ENCODE data around the gene ZBTB17. TPM values are rescaled to one million over a fixed set of nuclear protein-coding genes. Genes with fewer than 3 reads are reported as not detected.

ZBTB17 gene
- total and polyA plus RNA-seq, 2 experiments from 2014 or later = 21.9 to 26.6 TPM

GRCh38 chr1:15943328-15943991, 32.4 kb downstream of the ZBTB17 start:
- Histone ChIP-seq H3K4me2 (no peak overlapping the region), H2AFZ (no peak overlapping the region), H3K27me3 (ENCODE audit: insufficient read depth) (no peaks in the 10 kb centered on the region), H3F3A (replicated peaks; ENCODE audit: low read depth) (no peaks in the 10 kb centered on the region), H3K4me3 (no peak overlapping the region), H4K20me1 (replicated peaks; ENCODE audit: insufficient read depth) (no peaks in the 10 kb centered on the region; the same call in 1 of the 2 replicates), H3K4me1 (ENCODE audit: insufficient read depth) (peaks cover 2% of the 10 kb centered on the region; the same call in 1 of the 2 replicates), H3K9me2 (ENCODE audit: insufficient read depth) (no peaks in the 10 kb centered on the region), H3K79me2 (replicated peaks; ENCODE audit: insufficient read depth) (peaks cover under 1% of the 10 kb centered on the region; the same call in 1 of the 2 replicates), H3K27ac (ENCODE audit: low read depth) (no peak overlapping the region), H3K36me3 (ENCODE audit: insufficient read depth) (peaks cover 9% of the 10 kb centered on the region)
- H3K4me3 Mint-ChIP-seq = no peak overlapping the region
- H3K27me3 Mint-ChIP-seq (ENCODE audit: insufficient read depth, low read depth, poor library complexity) = peaks cover 12% of the 10 kb centered on the region
- no peak for TF ChIP-seq JUNB (IDR thresholded peaks at IDR 0.05; ENCODE audit: unreplicated experiment)
- no peak for TF ChIP-seq ZNF331 (CRISPR knock-in tag; IDR thresholded peaks at IDR 0.05; ENCODE audit: low read depth)
- TF ChIP-seq, protein P1, sequence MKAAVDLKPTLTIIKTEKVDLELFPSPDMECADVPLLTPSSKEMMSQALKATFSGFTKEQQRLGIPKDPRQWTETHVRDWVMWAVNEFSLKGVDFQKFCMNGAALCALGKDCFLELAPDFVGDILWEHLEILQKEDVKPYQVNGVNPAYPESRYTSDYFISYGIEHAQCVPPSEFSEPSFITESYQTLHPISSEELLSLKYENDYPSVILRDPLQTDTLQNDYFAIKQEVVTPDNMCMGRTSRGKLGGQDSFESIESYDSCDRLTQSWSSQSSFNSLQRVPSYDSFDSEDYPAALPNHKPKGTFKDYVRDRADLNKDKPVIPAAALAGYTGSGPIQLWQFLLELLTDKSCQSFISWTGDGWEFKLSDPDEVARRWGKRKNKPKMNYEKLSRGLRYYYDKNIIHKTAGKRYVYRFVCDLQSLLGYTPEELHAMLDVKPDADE (IDR thresholded peaks at IDR 0.05) = no peak
- H3K4me1 Mint-ChIP-seq = peaks cover 9% of the 10 kb centered on the region
- DNase-seq (ENCODE audit: low spot score) (no peak), ATAC-seq (no peak)
- peaks cover 41% of the 10 kb centered on the region for H3K36me3 Mint-ChIP-seq (ENCODE audit: low read depth)
- H3K9me3 Mint-ChIP-seq = no peaks in the 10 kb centered on the region
- no peak overlapping the region for H3K27ac Mint-ChIP-seq

DNA sequence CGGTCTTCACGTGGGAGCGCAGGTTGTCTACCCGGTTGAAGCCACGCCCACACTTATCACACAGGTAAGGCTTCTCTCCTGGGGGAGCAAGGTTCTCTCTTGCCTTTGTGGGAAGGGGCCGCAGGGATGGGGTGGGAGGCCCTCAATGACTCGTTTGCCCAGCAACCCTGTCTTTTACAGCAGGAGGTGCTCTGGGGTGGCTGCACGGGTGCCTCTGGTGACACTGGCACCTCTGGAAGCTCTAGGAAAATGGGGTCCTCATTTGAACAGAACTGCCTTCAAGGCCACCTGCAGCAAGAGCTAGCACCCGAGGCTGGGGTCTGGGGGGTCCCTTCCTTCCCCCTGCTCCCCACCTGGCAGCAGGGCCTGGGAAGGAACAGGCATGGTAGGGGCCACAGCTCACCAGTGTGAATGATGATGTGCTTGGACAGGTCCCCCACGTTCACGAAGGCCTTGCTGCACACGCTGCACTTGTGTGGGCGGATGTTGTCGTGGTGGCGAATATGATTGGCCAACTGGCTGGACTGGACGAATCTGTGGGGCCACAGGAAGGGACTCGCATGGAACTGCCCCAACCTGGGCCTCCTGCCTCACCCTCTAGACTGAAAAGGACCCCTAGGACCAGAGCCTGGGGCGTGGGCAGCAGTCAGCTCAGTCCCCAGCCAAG, 33.1 kb downstream of the ZBTB17 start:
- H3K27me3 ChIP-seq (ENCODE audit: insufficient read depth) = no peaks in the 10 kb centered on the region
- Mint-ChIP-seq H3K27me3 (ENCODE audit: insufficient read depth, low read depth, poor library complexity) (peaks cover 10% of the 10 kb centered on the region), H3K4me1 (peaks cover 3% of the 10 kb centered on the region), H3K4me3 (no peak overlapping the region), H3K9me3 (no peaks in the 10 kb centered on the region), H3K36me3 (ENCODE audit: low read depth) (peaks cover 43% of the 10 kb centered on the region), H3K27ac (no peak overlapping the region)
- H3K36me3 ChIP-seq (ENCODE audit: insufficient read depth) = peaks cover 14% of the 10 kb centered on the region
- no peaks in the 10 kb centered on the region for H3K9me2 ChIP-seq (ENCODE audit: insufficient read depth)
- H2AFZ ChIP-seq = no peak overlapping the region
- no peak overlapping the region for H3K4me2 ChIP-seq
- no peaks in the 10 kb centered on the region for H3K4me1 ChIP-seq (ENCODE audit: insufficient read depth)
- TF ChIP-seq ZNF114 (CRISPR knock-in tag; IDR thresholded peaks at IDR 0.05) = no peak
- TF ChIP-seq ZNF462 (CRISPR knock-in tag; IDR thresholded peaks at IDR 0.05) = no peak
- TF ChIP-seq, protein P1 (IDR thresholded peaks at IDR 0.05) = no peak
- no peak for TF ChIP-seq CREB1 (CRISPR knock-in tag; IDR thresholded peaks at IDR 0.05; ENCODE audit: low read depth)
- H3K79me2 ChIP-seq (replicated peaks; ENCODE audit: insufficient read depth) = no peaks in the 10 kb centered on the region
- no peak for ATAC-seq
- no peaks in the 10 kb centered on the region; the same call in 1 of the 2 replicates for H4K20me1 ChIP-seq (replicated peaks; ENCODE audit: insufficient read depth)
- H3K4me3 ChIP-seq = no peak overlapping the region
- H3F3A ChIP-seq (replicated peaks; ENCODE audit: low read depth) = no peaks in the 10 kb centered on the region
- DNase-seq (ENCODE audit: low spot score) = no peak
- no peak overlapping the region for H3K27ac ChIP-seq (ENCODE audit: low read depth)

All from GM23338 (cell line).